ENCODE data around the gene KLK5.
"Not testable (repeated sequence)": the region's sequence is repeated elsewhere in the genome, so short reads cannot be mapped to it uniquely, and the experiment has no call there.

KLK5 gene

GRCh38 chr19:50952910-50953309 is at the start of gene KLK5:
KLK5 (minus strand) TSS chr19:50953038; CDS start chr19:50952657, 381 bp downstream.
- DNase-seq, result no peak

- DNase-seq, result no peak
These were observed 49.3 kb upstream of the KLK5 start for GRCh38 chr19:51002089-51002532.

DNA sequence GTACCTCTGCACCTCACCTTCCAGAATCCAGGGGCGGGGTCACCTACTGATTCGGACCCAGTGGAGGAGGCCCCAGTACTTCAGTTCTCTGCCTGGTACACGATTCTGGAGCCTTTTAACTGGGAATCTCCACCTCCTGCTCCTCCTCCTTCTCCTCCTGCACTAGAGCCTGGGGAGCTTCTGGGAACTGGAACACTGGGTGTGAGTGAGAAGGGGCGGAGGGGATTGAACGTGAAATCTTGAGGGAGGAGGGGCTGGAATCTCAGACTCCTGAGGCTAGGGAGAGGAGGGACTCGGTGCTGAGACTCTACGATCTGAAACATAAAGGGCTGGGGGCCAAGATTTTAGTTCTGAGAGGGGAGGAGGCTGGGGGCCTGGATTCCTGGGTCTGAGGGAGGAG is 48.7 kb upstream of the KLK5 start, which contains the start of gene KLK8:
KLK8 (minus strand) TSS at position 90 of the 400 bp plus-strand sequence. CDS start 437 bp downstream, outside the sequence.
- DNase-seq, result no peak

DNA sequence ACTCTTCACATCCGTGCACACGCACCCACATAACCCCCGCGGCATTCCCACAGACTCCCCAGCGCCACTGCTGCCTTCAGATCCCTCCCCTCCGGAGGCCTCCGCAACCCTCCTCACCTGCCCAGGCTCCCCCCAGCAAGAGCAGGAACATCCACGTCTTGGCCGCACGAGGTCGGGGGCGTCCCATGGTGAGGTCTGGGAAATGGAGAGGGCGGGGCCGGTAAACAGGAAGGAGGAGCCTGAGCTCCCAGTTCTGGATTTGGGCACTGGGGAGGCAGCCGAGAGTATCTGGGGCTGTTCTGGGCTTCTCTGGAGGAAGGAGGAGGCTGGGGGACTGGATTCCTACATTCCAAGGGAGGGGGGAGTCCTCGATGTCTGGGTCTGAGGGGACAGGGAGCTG is 48.1 kb upstream of the KLK5 start:
- DNase-seq, result no peak

DNA sequence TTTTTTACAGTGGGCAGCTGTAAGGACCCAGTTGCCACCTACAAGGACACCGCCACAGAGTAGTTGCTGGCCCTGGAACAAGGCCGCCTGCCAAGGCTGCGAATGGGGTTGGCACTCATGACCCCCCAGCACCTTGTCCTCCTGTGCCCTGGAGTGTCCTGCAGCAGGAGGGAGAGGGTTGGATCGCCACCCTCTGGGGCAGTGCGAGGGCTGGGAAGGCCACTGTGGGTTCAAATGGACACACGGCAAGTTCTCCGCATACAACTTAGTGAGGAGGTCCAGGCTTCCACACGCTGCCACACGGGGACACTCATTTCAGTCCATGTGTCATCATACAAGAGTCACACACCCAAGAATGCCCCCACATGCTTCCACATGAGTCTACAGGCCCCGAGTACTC is 47.6 kb upstream of the KLK5 start:
- no peak for DNase-seq

DNA sequence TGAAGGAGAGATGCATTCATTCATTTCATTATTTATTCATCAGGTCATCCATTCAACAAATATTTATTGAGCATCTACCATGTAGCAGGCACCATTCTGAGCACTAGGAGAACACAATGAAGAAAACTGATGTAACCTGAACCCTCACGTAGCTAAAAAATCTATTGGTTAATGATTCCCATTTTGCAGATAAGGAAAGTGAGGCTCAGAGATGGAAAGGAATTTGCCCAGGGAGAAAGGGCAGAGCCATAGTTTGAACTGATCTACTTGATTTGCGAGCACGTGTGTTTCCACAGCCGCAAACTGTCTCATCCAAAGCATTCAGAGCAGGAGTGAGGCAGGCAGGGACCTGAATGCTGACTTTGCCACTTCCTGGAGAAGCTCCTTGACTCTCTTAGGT is 45.8 kb upstream of the KLK5 start:
- no peak for DNase-seq

- DNase-seq, result no peak
These were observed 45.2 kb upstream of the KLK5 start for GRCh38 chr19:50998061-50998460.

- DNase-seq, result no peak
These were observed 41.3 kb upstream of the KLK5 start for GRCh38 chr19:50994129-50994528.

- no peak for DNase-seq
These were observed 39.8 kb upstream of the KLK5 start for GRCh38 chr19:50992666-50993035.

DNA sequence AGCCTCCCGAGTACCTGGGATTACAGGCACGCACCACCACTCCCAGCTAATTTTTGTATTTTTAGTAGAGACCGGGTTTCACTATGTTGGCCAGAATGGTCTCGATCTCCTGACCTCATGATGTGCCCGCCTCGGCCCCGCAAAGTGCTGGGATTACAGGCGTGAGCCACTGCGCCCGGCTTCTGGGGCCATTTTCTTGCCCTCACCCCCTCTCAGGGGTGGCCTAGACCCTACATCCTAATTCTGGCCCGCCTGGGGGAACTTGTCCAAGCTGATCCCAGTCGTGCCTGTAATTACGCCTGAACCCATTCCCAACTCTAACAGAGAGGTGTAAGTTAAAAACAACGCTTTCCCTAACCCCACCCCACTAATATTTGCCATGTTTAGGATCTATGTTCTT is 31.6 kb upstream of the KLK5 start:
- DNase-seq, result not testable (repeated sequence)

- no peak for DNase-seq
These were observed 30.9 kb upstream of the KLK5 start, which contains the start of gene KLK7 for GRCh38 chr19:50983625-50984292. KLK7 (minus strand) TSS chr19:50983917; CDS start chr19:50982399, 1,518 bp downstream.

DNA sequence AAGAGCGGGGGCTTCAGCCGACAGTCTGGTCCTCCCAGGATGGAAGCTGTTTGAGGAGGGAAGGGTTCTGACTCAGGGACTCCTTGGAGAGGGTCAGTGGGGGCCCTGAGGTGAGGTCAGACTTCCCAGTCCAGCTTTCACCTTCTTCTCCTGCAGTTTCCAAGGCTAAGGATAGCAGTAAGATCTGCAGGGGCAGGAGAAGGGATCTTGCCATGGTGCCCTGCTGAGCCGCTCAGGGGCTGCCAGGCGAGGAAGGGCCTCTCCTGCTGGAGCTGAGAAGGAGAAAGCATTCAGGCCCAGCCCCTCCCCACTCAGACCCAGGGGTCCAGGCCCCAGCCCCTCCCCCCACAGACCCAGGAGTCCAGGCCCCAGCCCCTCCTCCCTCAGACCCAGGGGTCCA is 29.3 kb upstream of the KLK5 start:
- no peak for DNase-seq

- DNase-seq, result no peak
These were observed 28.8 kb upstream of the KLK5 start for GRCh38 chr19:50981587-50982146.

DNA sequence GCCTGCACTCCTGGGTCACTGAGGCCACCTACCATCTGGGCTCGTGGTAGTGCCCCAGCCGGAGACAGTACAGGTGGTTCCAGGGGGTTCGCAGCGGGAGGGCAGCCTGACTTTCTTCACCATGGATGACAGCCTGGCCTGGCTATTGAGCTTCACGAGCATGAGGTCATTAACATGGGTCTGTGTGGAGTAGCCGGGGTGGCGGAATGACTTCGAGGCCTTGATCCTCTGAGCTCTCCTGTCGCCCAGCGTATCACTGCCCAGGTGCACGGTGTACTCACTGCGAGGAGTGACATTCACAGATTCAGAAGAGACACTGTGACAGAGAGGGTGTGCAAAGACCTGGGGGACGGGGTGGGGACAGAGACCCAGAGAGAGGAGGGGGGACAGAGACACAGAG is 27.4 kb upstream of the KLK5 start:
- DNase-seq, result no peak

- no peak for DNase-seq
These were observed 26.9 kb upstream of the KLK5 start for GRCh38 chr19:50979758-50980157.

DNA sequence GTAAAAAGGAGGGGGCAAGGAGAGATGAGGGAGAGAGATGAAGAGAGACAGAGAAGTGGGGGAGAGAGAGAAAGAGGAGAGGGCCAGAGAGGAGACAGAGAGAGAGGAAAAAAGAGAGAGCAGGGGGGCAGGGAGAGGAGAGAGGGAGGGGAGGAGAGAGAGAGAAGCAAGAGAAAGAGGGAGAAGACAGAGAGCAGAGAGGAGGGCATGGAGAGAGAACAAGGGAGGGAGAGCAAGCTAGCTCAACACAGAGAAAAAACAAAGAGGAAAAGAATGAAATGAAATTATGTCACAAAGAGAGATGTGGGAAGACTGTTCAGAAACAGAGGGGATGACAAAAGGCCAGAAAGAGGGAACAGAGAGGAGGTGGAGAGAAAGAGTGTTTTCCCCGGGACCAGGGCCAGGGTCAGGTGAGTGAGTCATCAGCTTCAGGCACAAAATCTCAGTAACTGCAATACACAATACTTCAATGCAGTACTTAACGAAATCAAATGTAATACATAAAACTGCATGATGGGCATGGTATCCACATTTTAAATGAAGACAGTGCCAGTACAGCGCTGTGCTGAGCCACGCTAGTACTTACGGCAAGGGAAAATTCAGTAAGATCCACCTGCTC is 26.0 kb upstream of the KLK5 start:
- no peak for DNase-seq

GRCh38 chr19:50977626-50978025 is 24.8 kb upstream of the KLK5 start:
- no peak for DNase-seq

- DNase-seq, result no peak
These were observed 22.9 kb upstream of the KLK5 start for GRCh38 chr19:50975766-50976165.

DNA sequence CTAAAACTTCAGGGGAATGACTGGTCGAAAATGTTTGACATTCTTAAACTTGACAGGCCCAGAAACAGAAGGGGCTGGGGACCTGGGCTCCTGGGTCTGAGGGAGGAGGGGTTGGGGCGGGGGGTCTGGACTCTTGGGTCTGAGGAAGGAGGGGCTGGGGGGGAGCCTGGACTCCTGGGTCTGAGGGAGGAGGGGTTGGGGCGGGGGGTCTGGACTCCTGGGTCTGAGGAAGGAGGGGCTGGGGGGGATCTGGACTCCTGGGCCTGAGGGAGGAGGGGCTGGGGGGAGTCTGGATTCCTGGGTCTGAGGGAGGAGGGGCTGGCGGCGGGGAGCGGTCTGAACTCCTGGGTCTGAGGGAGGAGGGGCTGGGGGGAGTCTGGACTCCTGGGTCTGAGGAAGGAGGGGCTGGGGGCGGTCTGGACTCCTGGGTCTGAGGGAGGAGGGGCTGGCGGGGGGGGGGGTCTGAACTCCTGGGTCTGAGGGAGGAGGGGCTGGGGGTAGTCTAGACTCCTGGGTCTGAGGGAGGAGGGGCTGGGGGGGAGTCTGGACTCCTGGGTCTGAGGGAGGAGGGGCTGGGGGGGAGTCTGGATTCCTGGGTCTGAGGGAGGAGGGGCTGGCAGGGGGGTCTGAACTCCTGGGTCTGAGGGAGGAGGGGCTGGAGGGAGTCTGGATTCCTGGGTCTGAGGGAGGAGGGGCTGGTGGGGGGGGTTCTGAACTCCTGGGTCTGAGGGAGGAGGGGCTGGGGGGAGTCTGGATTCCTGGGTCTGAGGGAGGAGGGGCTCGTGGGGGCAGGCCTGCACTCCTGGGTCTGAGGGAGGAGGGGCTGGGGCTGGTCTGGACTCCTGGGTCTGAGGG is 22.1 kb upstream of the KLK5 start:
- DNase-seq, result no peak

GRCh38 chr19:50972795-50973376 is 20.0 kb upstream of the KLK5 start:
- no peak for DNase-seq

DNA sequence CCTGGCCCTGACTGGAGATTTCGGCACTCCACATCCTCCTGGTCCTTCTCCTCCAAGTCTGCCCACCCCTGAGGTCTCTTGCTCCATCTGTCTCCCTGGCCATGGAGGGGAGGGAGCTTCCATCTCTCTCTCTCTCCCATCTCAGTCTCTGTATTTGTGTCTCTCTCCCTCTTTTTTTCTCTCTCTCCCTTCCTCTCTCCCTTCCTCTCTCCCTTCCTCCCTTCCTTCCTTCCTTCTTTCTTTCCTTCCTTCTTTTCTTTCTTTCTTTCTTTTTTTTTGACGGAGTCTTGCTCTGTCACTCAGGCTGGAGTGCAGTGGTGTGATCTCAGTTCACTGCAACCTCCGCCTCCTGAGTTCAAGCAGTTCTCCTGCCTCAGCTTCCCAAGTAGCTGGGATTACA is 17.0 kb upstream of the KLK5 start:
- not testable (repeated sequence) for DNase-seq

DNA sequence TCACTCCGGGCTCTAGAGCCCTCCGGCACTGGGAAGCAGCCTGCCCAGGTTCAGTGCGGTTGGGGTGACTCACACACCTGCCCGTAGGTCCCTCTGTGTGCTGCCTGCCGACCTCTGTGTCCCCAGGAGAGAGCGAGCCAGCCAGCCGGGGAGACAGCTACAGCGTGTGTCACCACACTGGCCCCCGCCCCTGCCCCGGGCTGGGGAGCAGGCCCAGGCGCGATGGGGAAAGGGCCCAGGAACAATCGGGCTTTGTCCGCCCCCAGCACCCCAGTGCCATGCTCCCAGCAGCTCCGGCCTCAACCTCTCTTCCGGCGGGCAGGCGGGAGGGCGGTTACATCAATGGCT is 16.5 kb upstream of the KLK5 start, which contains the start of gene KLK6:
KLK6 (minus strand) TSS at position 179 of the 348 bp plus-strand sequence. CDS start 1,487 bp downstream, outside the sequence.
- no peak for DNase-seq
